Gastroesophageal sphincter (tissue), 4 donors: ENCODE results near the gene NAV2. TPM values are rescaled to one million over a fixed set of nuclear protein-coding genes. Genes with fewer than 3 reads are reported as not detected.
"Not testable (repeated sequence)": the region's sequence is repeated elsewhere in the genome, so short reads cannot be mapped to it uniquely, and the experiment has no call there.

Experiments
- ATAC-seq: fragments of 150-250 bp; one replicate; pipeline ENCODE4 v1.9.1; 2016; ENCODE audit warnings: mild to moderate bottlenecking, moderate library complexity
- H3K27ac ChIP-seq, 4 donors: fragments of 200-600 bp; sonication (generic) in 3 of 4; 1 replicate in 3 of 4; 2 replicates in 1 of 4; pipeline ENCODE4 v1.5.1; 2016 to 2019
- H3K27me3 ChIP-seq: fragments of 200-600 bp; sonication (generic); one replicate; pipeline ENCODE4 v1.5.1; 2019
- H3K36me3 ChIP-seq, 2 donors: fragments of 200-600 bp; sonication (generic); one replicate each; pipeline ENCODE4 v1.5.1; 2019; ENCODE audit warnings: control low read depth in 1 of 2
- H3K4me1 ChIP-seq, 3 donors: fragments of 200-600 bp; sonication (generic); 1 replicate in 2 of 3; 2 replicates in 1 of 3; pipeline ENCODE4 v1.5.1; 2016 to 2019; ENCODE audit warnings: control low read depth in 2 of 3
- H3K4me3 ChIP-seq, 2 donors: fragments of 200-600 bp; sonication (generic); one replicate each; pipeline ENCODE4 v1.5.1; 2019; ENCODE audit warnings: mild to moderate bottlenecking in 1 of 2, moderate library complexity in 1 of 2
- H3K9me3 ChIP-seq, 3 donors: fragments of 200-600 bp; sonication (generic); one replicate each; pipeline ENCODE4 v1.5.1; 2017 to 2019; ENCODE audit warnings: control low read depth in 2 of 3
- CTCF ChIP-seq, 4 experiments: fragments of 200-600 bp in 2 of 4; fragments of 450-650 bp in 2 of 4; sonication (generic) in 1 of 4; IDR thresholded peaks; one replicate each; pipeline ENCODE4 v1.5.1; 2017 to 2019; ENCODE audit warnings: antibody characterized with exemption in 4 of 4, mild to moderate bottlenecking in 2 of 4, moderate library complexity in 2 of 4
- EP300 ChIP-seq: sonication (generic); formaldehyde crosslinking; IDR thresholded peaks from one replicate; pipeline ENCODE4 v1.6.1; 2017; ENCODE audit warnings: antibody characterized with exemption, mild to moderate bottlenecking
- POLR2A ChIP-seq, 2 donors: fragments of 450-650 bp; IDR thresholded peaks; one replicate each; pipeline ENCODE4 v1.6.1; 2017; ENCODE audit warnings: antibody characterized with exemption in 2 of 2, mild to moderate bottlenecking in 2 of 2, moderate library complexity in 1 of 2
- POLR2AphosphoS5 ChIP-seq: sonication (generic); formaldehyde crosslinking; IDR thresholded peaks from one replicate; pipeline ENCODE4 v1.6.1; 2017; ENCODE audit warnings: antibody characterized with exemption
- WGBS, 2 donors: methylation state at CpG; one replicate each; pipeline ENCODE4 v1.1.5; 2018; ENCODE audit warnings: low coverage in 1 of 2; 5-methylcytosine and 5-hydroxymethylcytosine counted together
- total RNA-seq, 4 donors: library from RNA; depleted of rRNA; stranded (reverse); fragments of >200 nt; gene quantifications; one replicate each; pipeline ENCODE4 v1.1.0, GENCODE V29; 2016

Gene NAV2
- total RNA-seq, 4 donors from 2014 or later: 19.5 to 57.1 (median 43.4) TPM

- H3K4me1 ChIP-seq: peaks cover 0 to 47% (median 8%) of the 10 kb centered on the region in 3 donors
- peaks cover 0 to 32% of the 10 kb centered on the region in 2 donors for H3K36me3 ChIP-seq
- no peak for ATAC-seq
- TF ChIP-seq EP300: no peak
- TF ChIP-seq POLR2A (IDR thresholded peaks at IDR 0.05): no peak
- no peak for TF ChIP-seq CTCF (IDR thresholded peaks at IDR 0.05)
- no peak for TF ChIP-seq POLR2AphosphoS5
- H3K9me3 ChIP-seq: no peaks in the 10 kb centered on the region
- WGBS, 2 donors: 64 to 91% methylated on average over 3 to 4 of the region's 7 CpGs
- H3K4me3 ChIP-seq: no peak overlapping the region
- H3K27me3 ChIP-seq: no peaks in the 10 kb centered on the region
- H3K27ac ChIP-seq: no peak overlapping the region
Observed at GRCh38 chr11:19957294-19957943, 244.8 kb downstream of the NAV2 start.

- H3K9me3 ChIP-seq: no peaks in the 10 kb centered on the region
- H3K27ac ChIP-seq: no peak overlapping the region
- ATAC-seq: no peak
- H3K36me3 ChIP-seq: peaks cover 0 to 37% of the 10 kb centered on the region in 2 donors
- no peak overlapping the region for H3K4me3 ChIP-seq
- TF ChIP-seq EP300: no peak
- no peak for TF ChIP-seq POLR2A (IDR thresholded peaks at IDR 0.05)
- no peak for TF ChIP-seq POLR2AphosphoS5
- no peak for TF ChIP-seq CTCF (IDR thresholded peaks at IDR 0.05)
- no peaks in the 10 kb centered on the region for H3K27me3 ChIP-seq
- H3K4me1 ChIP-seq: peaks cover 0 to 47% (median 8%) of the 10 kb centered on the region in 3 donors
- WGBS, 2 donors: 78 to 80% methylated on average over 2 of the region's 3 CpGs
Observed at GRCh38 chr11:19958204-19958603, 245.6 kb downstream of the NAV2 start.

- no peak for ATAC-seq
- Histone ChIP-seq H3K4me1 (peaks cover 0 to 40% (median 2%) of the 10 kb centered on the region in 3 donors), H3K4me3 (no peak overlapping the region), H3K27ac (peak overlapping the region in 1 of 4 donors; percentile 15), H3K9me3 (no peaks in the 10 kb centered on the region), H3K36me3 (peaks cover 0 to 47% of the 10 kb centered on the region in 2 donors), H3K27me3 (no peaks in the 10 kb centered on the region)
- TF ChIP-seq POLR2AphosphoS5: no peak
- no peak for TF ChIP-seq POLR2A (IDR thresholded peaks at IDR 0.05)
- TF ChIP-seq EP300: no peak
- no peak for TF ChIP-seq CTCF (IDR thresholded peaks at IDR 0.05)
- WGBS, 2 donors: 94% methylated on average over 2 of the region's 3 CpGs; no CpG with 5 or more reads in 1 of the 2 donors
Observed at GRCh38 chr11:19959210-19959609, 246.6 kb downstream of the NAV2 start.

GRCh38 chr11:19959648-19960059 is 247.0 kb downstream of the NAV2 start:
- H3K9me3 ChIP-seq: no peaks in the 10 kb centered on the region
- H3K27me3 ChIP-seq: no peaks in the 10 kb centered on the region
- peaks cover 0 to 36% (median 0%) of the 10 kb centered on the region in 3 donors for H3K4me1 ChIP-seq
- H3K36me3 ChIP-seq: peaks cover 0 to 49% of the 10 kb centered on the region in 2 donors
- 41 to 87% methylated on average over 3 to 9 of the region's 10 CpGs for WGBS, 2 donors
- ATAC-seq: no peak
- peak overlapping the region in 1 of 4 donors; percentile 15 for H3K27ac ChIP-seq
- TF ChIP-seq POLR2A (IDR thresholded peaks at IDR 0.05) (no peak), CTCF (IDR thresholded peaks at IDR 0.05) (no peak), EP300 (no peak), POLR2AphosphoS5 (no peak)
- H3K4me3 ChIP-seq: no peak overlapping the region

- WGBS, 2 donors: 83% methylated on average over 2 of the region's 3 CpGs; no CpG with 5 or more reads in 1 of the 2 donors
Observed at GRCh38 chr11:19960410-19960809, 247.8 kb downstream of the NAV2 start.

More at GRCh38 chr11:19960410-19960809, 247.8 kb downstream of the NAV2 start:
- peaks cover 0 to 31% (median 0%) of the 10 kb centered on the region in 3 donors for H3K4me1 ChIP-seq
- peaks cover 0 to 49% of the 10 kb centered on the region in 2 donors for H3K36me3 ChIP-seq
- H3K9me3 ChIP-seq, H3K27me3 ChIP-seq, H3K4me3 ChIP-seq, ATAC-seq, H3K27ac ChIP-seq: not testable (repeated sequence)
